ENCODE results near the gene KRAS. TPM values are rescaled to one million over a fixed set of nuclear protein-coding genes. Genes with fewer than 3 reads are reported as not detected.
A peak's percentile ranks its signal among the peaks of the same experiment; 100 is the strongest.

The KRAS gene
- total RNA-seq, 4 donors from 2014 or later, result 4.6 to 39.5 (median 23.8) TPM

- H3K9me3 ChIP-seq, result no peaks in the 10 kb centered on the region
- intact Hi-C loops (cut with DNase I; ENCODE audit: low total_unique reads), result no loop called here
- H3K27ac ChIP-seq, result no peak overlapping the region
- TF ChIP-seq CTCF (IDR thresholded peaks at IDR 0.05) (no peak), POLR2A (IDR thresholded peaks at IDR 0.05) (no peak)
- no peak overlapping the region for H3K4me3 ChIP-seq
- no peaks in the 10 kb centered on the region for H3K27me3 ChIP-seq
- DNase-seq, result peak; percentile 27 to 32
- no peaks in the 10 kb centered on the region for H3K4me1 ChIP-seq
- H3K36me3 ChIP-seq, result no peaks in the 10 kb centered on the region
These were observed 25.6 kb upstream of the KRAS start for GRCh38 chr12:25276199-25276937.

- no peak for TF ChIP-seq CTCF (IDR thresholded peaks at IDR 0.05)
- no peak for TF ChIP-seq POLR2A (IDR thresholded peaks at IDR 0.05)
- no peak overlapping the region for H3K27ac ChIP-seq
- intact Hi-C loops (cut with DNase I; ENCODE audit: low total_unique reads), result no loop called here
- no peak for DNase-seq
- H3K9me3 ChIP-seq, result no peaks in the 10 kb centered on the region
- H3K36me3 ChIP-seq, result no peaks in the 10 kb centered on the region
- no peaks in the 10 kb centered on the region for H3K4me1 ChIP-seq
- no peaks in the 10 kb centered on the region for H3K27me3 ChIP-seq
- no peak overlapping the region for H3K4me3 ChIP-seq
These were observed 20.9 kb upstream of the KRAS start for GRCh38 chr12:25271486-25272098.

GRCh38 chr12:25269701-25270100, 19.0 kb upstream of the KRAS start:
- H3K4me3 ChIP-seq, result no peak overlapping the region
- H3K9me3 ChIP-seq, result no peaks in the 10 kb centered on the region
- H3K27me3 ChIP-seq, result no peaks in the 10 kb centered on the region
- no peak for DNase-seq
- intact Hi-C loops (cut with DNase I; ENCODE audit: low total_unique reads), result no loop called here
- H3K36me3 ChIP-seq, result no peaks in the 10 kb centered on the region
- H3K27ac ChIP-seq, result no peak overlapping the region
- no peak for TF ChIP-seq CTCF (IDR thresholded peaks at IDR 0.05)
- TF ChIP-seq POLR2A (IDR thresholded peaks at IDR 0.05), result no peak
- no peaks in the 10 kb centered on the region for H3K4me1 ChIP-seq

- Histone ChIP-seq H3K36me3 (no peaks in the 10 kb centered on the region), H3K27ac (no peak overlapping the region), H3K27me3 (no peaks in the 10 kb centered on the region), H3K4me1 (no peaks in the 10 kb centered on the region), H3K4me3 (no peak overlapping the region), H3K9me3 (no peaks in the 10 kb centered on the region)
- no peak for DNase-seq
- TF ChIP-seq CTCF (IDR thresholded peaks at IDR 0.05), result no peak
- TF ChIP-seq POLR2A (IDR thresholded peaks at IDR 0.05), result no peak
- intact Hi-C loops (cut with DNase I; ENCODE audit: low total_unique reads), result no loop called here
These were observed 15.8 kb upstream of the KRAS start for GRCh38 chr12:25266497-25266896.

- no peak for TF ChIP-seq POLR2A (IDR thresholded peaks at IDR 0.05)
- H3K27ac ChIP-seq, result no peak overlapping the region
- H3K4me3 ChIP-seq, result no peak overlapping the region
- H3K36me3 ChIP-seq, result no peaks in the 10 kb centered on the region
- intact Hi-C loops (cut with DNase I; ENCODE audit: low total_unique reads), result no loop called here
- no peaks in the 10 kb centered on the region for H3K9me3 ChIP-seq
- no peaks in the 10 kb centered on the region for H3K4me1 ChIP-seq
- DNase-seq, result no peak
- no peaks in the 10 kb centered on the region for H3K27me3 ChIP-seq
These were observed 14.1 kb upstream of the KRAS start for GRCh38 chr12:25264862-25265261.
